ENCODE data around the gene CENPB.

CENPB gene

DNA sequence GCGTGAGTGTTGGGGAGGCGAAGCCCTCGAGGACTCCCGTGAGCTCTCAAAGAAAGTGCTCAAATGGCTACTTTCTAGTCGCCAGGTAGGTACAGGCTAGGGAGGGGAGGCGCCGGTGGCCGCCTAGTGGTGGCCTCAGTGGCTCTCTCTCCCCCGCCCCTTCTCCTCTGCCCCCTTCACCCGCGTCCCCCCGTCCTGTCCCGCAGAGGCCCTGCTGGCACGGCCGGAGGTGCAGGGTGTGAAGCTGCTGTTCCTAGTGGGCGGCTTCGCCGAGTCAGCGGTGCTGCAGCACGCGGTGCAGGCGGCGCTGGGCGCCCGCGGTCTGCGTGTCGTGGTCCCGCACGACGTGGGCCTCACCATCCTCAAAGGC is 35.2 kb downstream of the CENPB start:
- FAIRE-seq, result no peak

DNA sequence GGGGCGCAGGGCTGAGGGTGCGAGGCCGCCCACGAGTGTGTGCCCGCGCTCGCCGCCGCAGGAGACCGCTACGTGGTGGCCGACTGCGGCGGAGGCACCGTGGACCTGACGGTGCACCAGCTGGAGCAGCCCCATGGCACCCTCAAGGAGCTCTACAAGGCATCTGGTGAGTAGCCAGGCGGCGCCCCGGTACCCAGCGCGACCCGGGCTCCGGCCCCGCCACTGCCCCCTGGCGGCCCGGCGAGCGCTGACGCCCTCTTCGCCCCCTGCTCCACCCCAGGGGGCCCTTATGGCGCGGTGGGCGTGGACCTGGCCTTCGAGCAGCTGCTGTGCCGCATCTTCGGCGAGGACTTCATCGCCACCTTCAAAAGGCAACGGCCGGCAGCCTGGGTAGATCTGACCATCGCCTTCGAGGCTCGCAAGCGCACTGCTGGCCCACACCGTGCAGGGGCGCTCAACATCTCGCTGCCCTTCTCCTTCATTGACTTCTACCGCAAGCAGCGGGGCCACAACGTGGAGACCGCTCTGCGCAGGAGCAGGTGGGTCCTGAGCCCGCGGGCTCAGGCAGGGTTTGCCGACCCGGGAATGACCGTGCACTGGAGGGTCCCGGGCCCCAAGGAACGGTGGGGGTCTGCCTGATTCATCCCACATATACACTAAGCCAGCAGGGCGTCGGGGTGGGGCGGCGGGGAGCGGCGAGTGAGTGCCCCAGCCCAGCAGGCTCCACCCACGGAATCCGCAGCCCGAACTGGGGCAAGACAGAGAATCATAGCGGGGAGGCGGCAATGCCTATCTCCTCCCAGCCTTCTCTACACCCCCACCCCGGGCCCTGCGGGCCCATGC is 36.6 kb downstream of the CENPB start:
- FAIRE-seq (no peak), DNase-seq (ENCODE audit: low spot score) (no peak)

More for the DNA sequence above, 35.2 kb downstream of the CENPB start:
- no peak for DNase-seq (ENCODE audit: low spot score)

DNA sequence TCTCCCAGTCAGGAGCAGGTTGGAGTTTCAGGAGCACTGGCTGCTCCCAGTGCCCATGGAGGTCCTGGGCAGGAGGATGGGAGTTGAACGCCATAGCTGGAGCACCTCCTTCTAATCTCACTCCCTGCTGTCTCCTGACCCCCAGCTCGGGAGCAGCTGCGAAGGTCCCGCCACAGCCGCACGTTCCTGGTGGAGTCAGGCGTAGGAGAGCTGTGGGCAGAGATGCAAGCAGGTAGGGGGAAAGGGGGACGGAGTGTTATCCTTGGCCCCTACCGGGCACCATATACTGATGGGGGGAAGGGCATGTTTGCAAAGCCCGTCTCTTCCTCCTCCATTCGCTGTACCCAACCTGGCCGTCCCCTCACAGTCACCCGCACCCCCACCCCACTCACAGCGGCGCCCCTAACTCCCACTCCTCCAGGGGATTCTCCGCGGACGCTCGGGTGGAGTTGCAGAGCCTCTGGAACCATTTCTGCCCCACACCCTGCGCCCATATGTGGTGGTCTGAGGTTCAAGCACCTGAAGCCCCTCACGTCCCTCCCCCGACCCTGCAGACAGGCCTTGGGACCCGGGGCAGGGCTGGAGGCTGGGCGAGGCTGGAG is 37.4 kb downstream of the CENPB start:
- no peak for FAIRE-seq
- no peak for DNase-seq (ENCODE audit: low spot score)

DNA sequence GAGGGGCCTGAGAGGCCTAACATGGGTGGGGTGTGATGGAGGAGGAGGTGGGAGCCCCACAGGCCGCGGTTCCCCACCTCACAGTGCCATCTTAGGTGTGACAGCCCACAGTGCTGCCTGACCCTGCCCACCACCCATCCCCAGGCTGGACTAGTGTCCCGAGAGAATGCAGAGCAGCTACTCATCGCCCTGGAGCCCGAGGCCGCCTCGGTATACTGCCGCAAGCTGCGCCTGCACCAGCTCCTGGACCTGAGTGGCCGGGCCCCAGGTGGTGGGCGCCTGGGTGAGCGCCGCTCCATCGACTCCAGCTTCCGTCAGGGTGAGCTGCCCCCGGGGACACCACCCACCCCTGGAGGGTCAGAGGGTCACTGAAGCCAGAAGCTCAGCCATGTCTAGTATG is 38.5 kb downstream of the CENPB start:
- no peak for DNase-seq (ENCODE audit: low spot score)
- no peak for FAIRE-seq

DNA sequence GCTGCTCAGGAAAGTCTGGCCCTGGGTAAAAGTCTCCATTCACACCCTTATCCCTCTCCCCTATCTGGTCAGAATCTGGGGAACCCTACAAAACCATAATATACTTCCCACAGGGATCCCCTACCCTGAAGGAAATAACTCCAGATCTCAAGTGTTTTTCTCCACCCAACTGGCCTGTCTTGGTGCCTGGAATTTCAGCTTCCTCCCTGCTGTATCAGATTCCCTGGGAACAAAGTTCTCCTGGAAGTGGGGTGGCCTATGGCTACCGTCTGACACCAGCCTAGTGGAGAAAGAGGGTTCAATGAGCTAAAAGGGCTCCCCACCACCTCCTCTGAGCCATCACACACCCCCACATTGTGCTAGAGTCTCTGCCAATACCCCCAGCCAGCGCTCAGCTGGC is 39.1 kb downstream of the CENPB start:
- no peak for DNase-seq (ENCODE audit: low spot score)
- no peak for FAIRE-seq

DNA sequence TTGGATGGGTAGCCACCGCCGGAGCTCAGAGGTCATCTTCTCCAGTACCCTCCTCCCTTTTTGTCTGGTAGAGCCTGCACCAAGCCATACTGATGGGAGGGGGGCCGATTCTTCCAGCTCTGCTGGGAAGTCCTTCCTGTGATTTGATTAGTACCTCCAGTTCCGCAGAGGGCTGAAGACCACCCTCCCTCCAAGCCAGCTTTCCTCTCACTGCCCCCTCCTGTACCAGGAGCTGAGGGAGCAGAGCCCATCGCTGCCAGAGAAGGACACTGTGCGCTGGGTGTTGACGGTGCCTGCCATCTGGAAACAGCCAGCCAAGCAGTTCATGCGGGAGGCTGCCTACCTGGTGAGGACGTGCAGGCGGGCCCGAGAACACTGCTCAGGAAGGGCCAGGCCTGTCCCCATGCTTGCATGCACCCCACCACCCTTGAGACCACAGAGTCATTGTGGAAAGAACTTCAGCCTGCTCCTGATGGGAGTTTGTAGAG is 40.8 kb downstream of the CENPB start:
- no peak for FAIRE-seq
- DNase-seq (ENCODE audit: low spot score), result no peak

DNA sequence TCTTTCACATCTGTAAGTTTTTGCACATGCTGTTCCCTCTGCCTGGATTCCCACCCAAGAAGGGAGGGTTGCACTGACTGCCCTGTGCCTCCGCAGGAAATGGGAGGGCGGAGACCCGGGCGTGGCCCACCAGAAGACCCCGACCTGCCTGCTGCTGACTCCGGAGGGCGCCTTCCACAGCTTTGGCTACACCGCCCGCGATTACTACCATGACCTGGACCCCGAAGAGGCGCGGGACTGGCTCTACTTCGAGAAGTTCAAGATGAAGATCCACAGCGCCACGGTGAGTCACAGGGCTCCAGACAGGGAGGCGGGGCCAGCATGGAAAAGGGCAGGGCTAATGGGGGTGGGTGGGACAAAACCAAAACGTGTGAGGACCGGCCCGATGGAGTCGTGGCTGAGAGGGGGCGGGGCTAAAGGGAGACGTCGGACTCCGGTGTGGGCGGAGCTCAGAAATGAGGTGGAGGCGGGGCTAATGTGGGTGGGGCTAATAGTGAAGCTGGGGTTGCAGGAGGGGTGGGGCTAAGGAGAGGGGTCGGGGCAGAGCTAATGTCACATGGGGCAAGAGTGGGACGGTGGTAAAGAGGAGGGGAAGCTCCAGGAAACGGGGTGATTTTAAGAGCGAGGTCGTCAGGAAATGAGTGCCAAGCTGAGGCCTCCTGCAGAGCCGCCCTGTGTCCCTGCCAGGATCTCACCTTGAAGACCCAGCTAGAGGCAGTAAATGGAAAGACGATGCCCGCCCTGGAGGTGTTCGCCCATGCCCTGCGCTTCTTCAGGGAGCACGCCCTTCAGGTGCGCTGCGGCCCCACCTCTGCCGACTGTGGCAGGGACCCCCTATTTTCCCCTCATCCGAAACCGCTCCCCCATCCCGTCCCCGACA is 41.5 kb downstream of the CENPB start:
- DNase-seq (ENCODE audit: low spot score), result peak; percentile 49
- FAIRE-seq, result no peak

DNA sequence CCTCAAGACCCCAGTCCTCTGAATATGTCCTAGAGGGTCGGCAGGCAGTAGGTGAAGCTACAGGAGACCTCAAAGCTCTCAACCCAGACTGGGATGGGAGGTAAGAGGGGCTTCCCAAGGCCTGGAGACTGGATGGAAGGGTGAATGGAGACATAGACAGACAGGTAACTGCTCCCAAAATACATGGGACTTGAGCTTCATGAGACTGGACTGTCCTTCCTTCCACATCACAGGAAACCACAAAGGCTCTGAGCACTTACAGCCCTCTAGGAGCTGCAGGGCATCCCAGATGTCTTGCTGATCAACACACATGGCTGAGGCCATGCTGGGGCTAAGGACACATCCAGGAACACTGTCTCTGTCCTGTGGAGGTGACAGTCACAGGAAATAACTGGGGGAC is 42.5 kb downstream of the CENPB start:
- DNase-seq (ENCODE audit: low spot score), result no peak
- no peak for FAIRE-seq

DNA sequence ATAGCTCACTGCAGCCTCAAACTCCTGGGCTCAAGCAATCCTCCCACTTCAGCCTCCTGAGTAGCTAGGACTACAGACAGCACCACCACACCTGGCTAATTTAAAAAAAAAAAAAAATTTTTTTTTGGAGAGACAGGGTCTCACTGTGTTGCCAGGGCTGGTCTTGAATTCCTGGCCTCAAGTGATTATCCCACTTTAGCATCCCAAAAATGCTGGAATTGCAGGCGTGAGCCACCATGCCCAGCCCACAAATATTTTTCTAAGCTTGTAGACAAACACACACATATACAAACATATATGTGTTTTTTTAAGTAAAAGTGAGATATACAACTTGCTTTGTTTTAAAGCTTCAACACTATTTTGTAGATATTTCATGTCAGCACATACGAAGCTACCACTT is 43.3 kb downstream of the CENPB start:
- no peak for FAIRE-seq

DNA sequence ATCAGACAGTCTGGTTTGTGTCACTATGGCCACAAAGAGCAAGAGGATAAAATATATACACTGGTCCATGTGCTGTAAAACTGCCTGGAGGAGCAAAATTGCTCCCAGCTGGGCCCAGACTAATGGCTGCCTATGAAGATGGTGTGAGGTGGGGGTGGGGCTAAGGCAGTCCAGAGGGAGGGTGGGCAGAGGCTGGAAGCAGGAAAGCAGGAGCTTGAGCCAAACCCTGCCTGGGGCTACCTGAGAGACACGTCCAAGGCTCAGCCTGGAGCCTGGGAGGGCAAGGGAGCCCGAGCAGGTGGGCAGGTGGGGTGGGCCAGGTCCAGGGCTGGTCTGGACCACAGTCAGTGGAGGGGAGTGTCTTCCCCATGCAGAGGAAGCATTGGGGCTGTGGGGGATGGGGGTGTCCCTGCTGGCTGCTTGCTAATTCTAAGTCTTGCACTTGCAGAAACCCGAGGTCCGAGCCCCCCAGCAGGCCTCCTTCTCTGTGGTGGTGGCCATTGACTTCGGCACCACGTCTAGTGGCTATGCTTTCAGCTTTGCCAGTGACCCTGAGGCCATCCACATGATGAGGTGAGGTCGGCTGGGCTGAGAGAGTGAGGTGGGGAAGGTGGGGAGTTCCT is 44.6 kb downstream of the CENPB start:
- FAIRE-seq, result no peak
- no peak for DNase-seq (ENCODE audit: low spot score)

More for the DNA sequence above, 43.3 kb downstream of the CENPB start:
- no peak for DNase-seq (ENCODE audit: low spot score)

DNA sequence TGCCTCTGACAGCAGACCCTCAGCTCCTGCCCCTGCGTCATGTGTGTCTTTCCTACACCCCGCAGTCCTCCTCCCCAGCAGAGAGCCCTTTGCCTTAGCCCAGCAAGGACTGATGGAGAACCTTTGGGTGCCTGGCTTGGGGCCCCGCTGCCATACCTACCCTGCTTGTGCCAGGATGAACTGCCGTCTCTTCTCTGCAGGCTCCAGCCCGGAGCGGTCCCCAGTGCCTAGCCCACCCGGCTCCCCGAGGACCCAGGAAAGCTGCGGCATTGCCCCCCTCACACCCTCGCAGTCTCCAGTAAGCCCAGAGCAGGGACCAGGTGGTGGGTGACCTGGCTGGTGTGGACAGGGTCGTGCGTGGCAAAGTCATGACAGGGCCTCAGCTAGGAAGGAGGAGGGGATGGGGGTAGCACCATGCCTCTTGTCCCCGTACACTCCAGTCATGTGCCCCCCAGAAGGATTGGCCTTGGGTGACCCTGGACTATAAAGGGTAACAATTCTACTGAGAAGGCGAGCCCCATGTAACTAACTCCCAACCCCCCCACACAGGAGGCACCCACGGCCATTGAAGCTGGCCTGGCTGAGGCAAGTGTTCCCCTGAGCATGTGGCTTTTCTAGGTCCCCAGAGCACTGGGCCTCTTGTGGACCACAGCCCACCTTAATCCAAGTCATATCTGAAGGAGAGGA is 45.8 kb downstream of the CENPB start:
- no peak for FAIRE-seq
- no peak for DNase-seq (ENCODE audit: low spot score)

DNA sequence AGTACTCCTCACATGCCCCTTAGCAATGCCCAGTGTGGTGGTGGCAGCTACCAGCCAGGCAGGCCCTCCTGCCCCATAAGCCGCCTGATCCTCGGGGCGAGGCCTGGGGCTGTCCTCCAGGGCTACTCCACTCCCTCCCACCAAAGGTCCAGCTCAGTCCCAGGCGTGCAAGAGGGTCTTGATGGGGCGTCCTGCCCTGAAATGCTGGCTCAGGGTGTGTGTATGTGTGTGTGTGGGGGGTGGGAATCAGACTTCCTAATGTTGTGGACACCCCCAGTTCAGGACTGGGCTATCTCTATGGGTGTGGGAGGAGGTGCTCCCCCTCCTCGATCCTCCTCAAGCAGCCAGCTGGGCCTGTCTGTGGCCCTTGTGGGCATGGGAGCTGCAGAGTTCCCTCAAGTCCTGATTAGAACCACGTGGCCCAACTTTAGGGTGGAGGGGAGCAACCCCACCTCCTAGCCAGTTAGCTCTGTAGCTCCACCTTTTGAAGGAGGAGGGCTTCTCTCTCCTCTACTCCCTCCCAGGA is 46.6 kb downstream of the CENPB start:
- FAIRE-seq, result no peak
- no peak for DNase-seq (ENCODE audit: low spot score)

DNA sequence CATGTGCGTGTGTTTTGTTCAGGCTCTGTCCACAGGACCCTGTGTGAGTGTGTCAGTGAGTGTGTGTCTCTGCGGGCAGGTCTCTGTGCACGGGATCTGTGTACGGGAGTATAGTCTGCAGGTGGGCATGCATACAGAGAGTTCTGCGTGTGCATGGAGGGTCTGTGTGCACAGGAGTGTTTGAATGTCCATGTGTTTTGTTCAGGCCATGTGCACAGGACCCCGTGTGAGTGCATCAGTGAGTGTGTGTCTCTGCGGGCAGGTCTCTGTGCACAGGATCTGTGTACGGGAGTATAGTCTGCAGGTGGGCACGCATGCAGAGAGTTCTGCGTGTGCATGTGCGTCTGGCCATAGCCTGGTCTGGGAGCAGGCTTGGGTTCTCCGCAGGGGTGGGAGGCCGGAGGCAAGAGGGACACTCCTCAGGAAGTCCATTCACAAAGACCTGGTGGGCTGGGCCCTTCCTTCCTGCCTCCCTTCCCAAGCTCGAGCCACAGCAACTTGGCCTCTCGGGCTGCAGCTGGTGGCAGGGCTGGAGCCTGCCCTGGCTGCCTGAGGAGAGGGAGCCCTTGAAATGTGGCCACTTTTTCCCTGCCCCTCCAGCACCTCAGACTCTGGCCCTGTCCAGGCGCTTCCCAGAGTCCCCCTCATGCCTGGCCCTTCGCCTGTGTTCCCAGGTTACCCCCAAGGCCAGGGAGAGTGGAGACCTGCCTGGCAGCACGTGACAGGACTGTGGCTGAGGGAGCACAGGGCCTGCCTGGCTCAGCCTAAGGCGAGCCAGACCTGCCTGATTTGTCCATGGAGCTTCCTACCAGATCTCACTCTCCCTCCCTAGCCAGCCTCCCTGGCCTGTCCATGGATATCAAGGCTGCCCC is 47.2 kb downstream of the CENPB start:
- DNase-seq (ENCODE audit: low spot score) (no peak), FAIRE-seq (no peak)

DNA sequence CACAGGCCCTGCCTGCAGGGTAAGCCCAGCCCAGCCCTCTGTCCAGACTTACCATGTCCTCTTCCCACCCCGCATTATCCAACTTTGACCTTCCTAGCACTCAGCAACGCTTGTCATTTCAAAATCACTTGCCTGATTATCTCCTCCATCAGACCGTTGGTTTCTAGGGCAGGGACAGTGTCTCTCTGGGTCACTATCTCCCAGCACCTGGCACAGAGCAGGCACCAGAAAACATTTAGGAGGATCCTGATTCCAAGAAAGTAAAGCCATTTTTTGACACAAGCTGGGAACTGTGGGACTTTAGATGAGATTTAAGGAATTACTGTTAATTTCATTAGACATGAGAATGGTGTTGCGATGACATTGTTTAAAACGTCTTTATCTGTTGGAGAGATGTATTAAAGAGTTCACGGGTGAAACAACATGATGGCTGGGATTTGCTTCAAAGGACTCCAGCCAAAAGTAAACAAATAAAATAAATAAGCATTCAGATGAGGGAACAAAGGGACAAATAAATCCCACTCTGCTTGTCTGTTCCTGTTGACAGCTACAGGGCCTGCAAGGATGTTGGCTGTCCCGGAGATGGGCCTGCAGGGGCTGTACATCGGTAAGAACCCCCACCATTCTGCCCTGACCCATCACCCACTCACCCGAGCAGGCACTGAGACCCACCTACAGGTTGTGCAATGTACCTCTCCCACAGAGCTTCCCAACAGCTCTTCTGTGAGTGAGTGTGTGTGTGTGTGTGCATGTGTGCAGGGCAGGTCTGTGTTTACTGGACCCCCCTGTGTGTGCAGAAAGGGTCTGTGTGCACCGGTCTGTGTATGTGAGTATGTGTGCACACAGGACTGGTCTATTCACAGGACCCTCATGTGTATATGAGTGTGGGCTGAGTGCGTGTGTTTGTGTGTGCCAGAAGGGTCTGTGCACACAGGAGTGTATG is 48.2 kb downstream of the CENPB start:
- peak; percentile 9 for FAIRE-seq
- no peak for DNase-seq (ENCODE audit: low spot score)

DNA sequence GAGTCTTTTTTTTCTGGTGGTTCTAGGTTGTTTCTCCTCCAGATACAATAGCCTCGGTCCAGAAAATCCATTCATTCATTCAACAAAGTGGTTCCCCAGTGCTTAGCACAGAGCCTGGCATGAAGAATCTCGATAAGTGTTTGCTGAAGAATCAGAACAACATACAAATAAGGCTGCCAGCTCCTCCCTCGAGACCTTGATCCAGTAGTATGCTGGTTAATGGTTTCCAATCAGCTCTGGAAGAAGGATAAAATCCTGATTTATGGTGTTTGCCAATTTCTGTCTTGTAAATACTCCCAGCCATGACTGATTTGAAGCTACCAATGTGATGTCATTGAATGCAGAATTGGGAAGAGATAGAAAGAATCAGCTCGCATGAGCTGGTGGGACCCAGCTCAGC is 50.8 kb downstream of the CENPB start:
- FAIRE-seq, result no peak
- DNase-seq (ENCODE audit: low spot score), result no peak

DNA sequence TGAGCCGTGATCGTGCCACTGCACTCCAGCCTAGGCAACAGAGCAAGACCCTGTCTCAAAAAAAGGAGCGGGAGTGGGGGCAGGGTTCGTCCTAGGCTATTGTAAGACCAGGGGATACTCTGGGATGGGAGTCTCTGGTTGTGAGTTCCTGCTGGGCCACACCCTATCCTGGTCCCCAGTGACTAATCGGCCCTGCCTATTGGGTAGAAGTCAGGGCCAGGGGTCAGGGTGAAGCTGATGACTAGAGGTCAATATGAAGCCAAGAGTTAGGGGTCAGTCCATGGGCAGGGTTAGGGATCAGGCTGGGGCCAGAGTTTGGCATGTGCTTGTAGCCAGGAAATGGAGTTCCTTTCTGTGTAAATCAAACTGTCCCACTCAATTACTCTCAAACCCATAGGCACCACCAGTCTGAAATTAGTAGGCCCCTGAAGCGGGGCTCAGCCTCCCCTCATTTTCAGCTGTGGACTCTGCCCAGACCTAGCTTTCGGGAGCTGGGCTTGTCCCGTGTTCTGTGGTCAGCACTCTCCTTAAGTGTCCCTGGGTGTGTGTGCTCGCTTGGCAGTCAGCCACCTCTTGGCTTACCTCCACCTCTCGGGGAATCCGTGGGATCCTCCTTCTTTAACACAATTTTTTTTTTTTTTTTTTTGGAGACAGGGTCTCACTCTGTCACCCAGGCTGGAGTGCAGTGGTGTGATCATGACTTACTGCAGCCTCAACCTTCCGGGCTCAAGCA is 52.3 kb downstream of the CENPB start:
- FAIRE-seq, result no peak
- no peak for DNase-seq (ENCODE audit: low spot score)
